ENCODE results near the gene CHRDL2.
"Not testable (repeated sequence)": the region's sequence is repeated elsewhere in the genome, so short reads cannot be mapped to it uniquely, and the experiment has no call there.

CHRDL2 gene

DNA sequence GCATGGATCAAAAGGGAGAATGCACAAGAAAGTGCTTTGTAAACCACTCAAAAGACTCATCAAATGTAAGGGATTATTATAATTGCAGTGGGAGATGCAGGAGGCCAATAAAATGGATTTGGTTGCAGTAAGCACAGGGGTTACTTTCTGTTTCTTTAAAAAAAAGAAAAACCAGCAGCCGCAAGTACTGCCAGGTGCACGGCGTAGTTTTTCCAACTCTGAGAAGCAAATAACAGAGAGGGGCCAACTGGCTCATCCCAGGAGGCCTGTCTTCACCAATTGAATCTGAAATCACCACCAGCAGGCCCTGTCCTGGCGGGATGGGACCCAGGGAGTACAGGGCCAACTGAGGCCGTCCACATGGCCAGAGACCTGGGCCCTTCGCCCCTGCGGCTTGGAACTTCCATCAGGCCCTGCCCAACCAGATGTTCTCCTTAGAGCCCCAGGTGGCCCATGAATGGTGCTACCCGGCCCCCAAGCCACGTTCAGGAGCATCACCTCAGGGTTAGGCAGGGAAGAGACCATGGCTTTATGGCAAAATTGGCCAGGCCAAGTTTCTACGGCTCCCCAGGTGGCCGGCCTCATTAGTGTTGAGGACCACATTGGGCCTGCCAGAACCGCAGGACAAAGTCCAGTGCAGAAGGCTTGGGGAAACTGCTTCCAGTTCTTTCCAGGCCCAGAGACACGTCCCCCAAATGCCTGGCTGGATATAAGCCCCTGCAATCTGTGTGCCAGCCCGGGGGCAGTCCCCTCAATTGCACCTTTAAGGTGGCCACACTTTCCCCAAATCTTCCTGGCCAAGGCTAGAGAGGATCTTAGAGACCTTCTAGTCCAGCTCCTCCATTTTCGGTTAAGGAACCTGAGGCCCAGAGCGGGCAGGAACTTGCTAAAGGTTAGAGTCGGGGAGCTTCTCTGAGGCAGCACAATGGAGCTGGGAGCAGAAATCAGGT, 61.7 kb downstream of the CHRDL2 start:
- DNase-seq = no peak

- DNase-seq = no peak
Measured at GRCh38 chr11:74663315-74663714, 67.9 kb downstream of the CHRDL2 start.

DNA sequence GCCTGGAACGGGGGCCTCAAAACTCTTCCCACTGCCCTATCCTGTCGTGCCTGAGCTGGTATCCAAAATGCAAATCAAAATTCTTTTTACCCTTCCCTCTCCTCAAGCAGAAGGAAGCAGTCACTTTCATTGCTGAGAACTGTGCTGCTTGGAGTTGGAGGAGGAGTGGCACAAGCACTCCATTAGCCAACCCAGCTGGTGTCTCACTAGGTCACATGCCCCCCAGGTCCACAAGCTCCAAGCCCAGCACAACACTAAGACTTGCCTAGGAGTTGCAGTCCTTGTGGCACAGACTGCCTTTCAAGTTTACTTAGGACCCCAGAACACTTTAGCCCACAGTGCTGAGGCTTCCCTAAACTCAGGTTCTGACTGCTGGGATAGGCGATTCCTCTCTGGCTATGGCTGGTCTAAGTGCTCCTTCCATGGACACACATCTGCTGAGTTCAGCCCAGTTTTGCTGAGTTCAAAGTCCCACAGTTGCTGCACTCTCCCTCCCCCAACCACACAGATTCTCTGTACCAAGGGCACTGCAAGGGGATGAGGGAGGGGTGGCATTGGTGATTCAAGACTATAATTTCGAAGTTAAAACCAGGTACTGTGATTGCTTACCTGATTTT, 68.6 kb downstream of the CHRDL2 start:
- DNase-seq = no peak

- not testable (repeated sequence) for DNase-seq
Measured at GRCh38 chr11:74659124-74659523, 72.1 kb downstream of the CHRDL2 start.

GRCh38 chr11:74654976-74655375, 76.2 kb downstream of the CHRDL2 start:
- no peak for DNase-seq

DNA sequence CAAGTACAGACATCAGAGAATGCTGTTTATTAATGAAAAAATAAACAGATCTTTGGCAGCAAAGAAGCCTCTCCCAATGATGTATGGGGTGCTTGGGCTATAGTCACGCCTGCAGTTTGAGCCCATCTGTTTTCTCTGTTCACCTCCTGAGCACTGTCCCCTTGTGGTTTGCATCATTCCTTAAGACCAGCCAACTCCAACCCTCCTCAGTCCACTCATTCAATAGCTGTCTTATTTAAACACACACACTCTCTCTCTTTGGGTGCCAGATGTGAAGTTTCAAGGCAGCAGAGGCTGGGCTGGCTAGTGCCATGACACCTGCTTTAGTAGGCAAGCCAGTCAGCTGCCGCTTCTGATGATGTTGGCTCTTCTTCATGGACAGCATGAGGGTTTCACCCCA, 80.7 kb downstream of the CHRDL2 start:
- DNase-seq = no peak

DNA sequence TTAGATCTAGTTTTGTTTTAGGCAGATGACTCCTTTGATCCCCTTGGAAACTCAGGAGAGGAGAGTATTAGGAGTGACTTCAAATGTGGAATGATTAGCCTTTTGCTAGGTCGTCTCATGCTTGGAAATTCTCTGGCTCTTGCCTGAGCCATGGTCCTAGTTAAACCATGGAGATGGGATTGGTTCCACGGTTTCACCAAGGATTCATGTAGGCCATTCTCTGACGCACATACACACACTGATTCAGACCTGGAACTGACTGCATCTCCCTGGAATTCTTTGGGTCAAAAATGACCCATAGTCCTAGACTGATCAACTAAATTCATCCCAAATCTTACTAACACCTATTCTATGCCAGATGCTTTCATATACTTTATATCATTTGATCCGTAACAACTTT, 82.3 kb downstream of the CHRDL2 start:
- no peak for DNase-seq

DNA sequence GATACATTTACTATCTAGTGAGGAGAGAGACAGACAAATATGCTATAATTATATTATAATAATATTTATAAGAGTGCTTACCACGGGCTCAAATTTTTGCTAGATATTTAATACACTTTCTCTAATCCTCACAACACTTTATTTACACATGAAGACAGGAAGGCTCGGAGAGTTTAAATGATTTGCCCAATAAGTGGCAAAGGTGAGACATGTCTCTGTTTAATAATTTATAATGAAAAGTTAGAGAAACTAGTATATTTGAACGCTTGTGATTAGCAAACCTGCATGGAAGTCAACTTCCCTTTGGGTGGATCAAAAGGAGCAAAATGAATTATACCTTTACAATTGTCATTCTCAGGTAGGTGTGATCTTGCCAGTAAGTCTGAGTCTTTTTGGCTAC, 83.4 kb downstream of the CHRDL2 start:
- DNase-seq = no peak

- DNase-seq = no peak
Measured at GRCh38 chr11:74647404-74647803, 83.8 kb downstream of the CHRDL2 start.

DNA sequence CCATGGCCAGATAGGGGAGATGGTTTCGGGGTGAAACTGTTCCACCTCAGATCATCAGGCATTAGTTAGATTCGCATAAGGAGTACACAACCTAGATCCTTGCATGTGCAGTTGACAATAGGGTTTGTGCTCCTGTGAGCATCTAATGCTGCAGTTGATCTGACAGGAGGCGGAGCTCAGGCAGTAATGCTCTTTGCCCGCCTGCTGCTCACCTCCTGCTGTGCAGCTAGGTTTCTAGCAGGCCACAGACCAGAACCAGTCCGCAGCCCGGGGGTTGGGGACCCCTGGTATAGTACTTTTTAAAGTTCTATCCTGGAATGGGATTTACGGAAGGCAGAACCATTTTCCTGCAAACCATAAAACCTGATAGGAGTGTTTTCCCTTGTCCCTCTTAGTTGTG, 84.3 kb downstream of the CHRDL2 start:
- DNase-seq = no peak

Measured in NCI-H2171 treated with DMSO at 0.1 percent for 48 hours (cell line).